ENCODE results near the gene GLB1L3.
"Not testable (repeated sequence)": the region's sequence is repeated elsewhere in the genome, so short reads cannot be mapped to it uniquely, and the experiment has no call there.

GLB1L3 gene

GRCh38 chr11:134275188-134275533 is 1.0 kb upstream of the GLB1L3 start:
- no peak overlapping the region for H3K9ac ChIP-seq (ENCODE audit: low read length in 2 of 2)
- H3K36me3 ChIP-seq (ENCODE audit: control insufficient read depth in 2 of 2, insufficient read depth in 2 of 2, low read length in 2 of 2), result no peaks in the 10 kb centered on the region
- peaks cover 3 to 5% of the 10 kb centered on the region in 2 donors for H3K9me3 ChIP-seq (ENCODE audit: control insufficient read depth in 2 of 2, low read length in 2 of 2)
- H3K4me3 ChIP-seq (ENCODE audit: low read length in 2 of 2), result no peak overlapping the region
- H3K4me1 ChIP-seq (ENCODE audit: control insufficient read depth, insufficient read depth, low read length), result peaks cover 15% of the 10 kb centered on the region
- no peak overlapping the region for H3K27ac ChIP-seq (ENCODE audit: low read length)
- H3K27me3 ChIP-seq (ENCODE audit: control insufficient read depth in 1 of 2, insufficient read depth in 2 of 2, low read length in 2 of 2), result peaks cover 49 to 65% of the 10 kb centered on the region in 2 donors

- peaks cover 15% of the 10 kb centered on the region for H3K4me1 ChIP-seq (ENCODE audit: control insufficient read depth, insufficient read depth, low read length)
- no peaks in the 10 kb centered on the region for H3K36me3 ChIP-seq (ENCODE audit: control insufficient read depth in 2 of 2, insufficient read depth in 2 of 2, low read length in 2 of 2)
- H3K27ac ChIP-seq (ENCODE audit: low read length), result no peak overlapping the region
- peak overlapping the region; percentile 50 to 55 for H3K4me3 ChIP-seq (ENCODE audit: low read length in 2 of 2)
- H3K9me3 ChIP-seq (ENCODE audit: control insufficient read depth in 2 of 2, low read length in 2 of 2), result peaks cover 3 to 5% of the 10 kb centered on the region in 2 donors
- H3K27me3 ChIP-seq (ENCODE audit: control insufficient read depth in 1 of 2, insufficient read depth in 2 of 2, low read length in 2 of 2), result peaks cover 44 to 62% of the 10 kb centered on the region in 2 donors
- H3K9ac ChIP-seq (ENCODE audit: low read length in 2 of 2), result no peak overlapping the region
Observed at GRCh38 chr11:134276396-134277182, 410 bp downstream of the GLB1L3 start.

- peak overlapping the region in 1 of 2 donors; percentile 22 for H3K4me3 ChIP-seq (ENCODE audit: low read length in 2 of 2)
- peaks cover 3 to 5% of the 10 kb centered on the region in 2 donors for H3K9me3 ChIP-seq (ENCODE audit: control insufficient read depth in 2 of 2, low read length in 2 of 2)
- no peak overlapping the region for H3K27ac ChIP-seq (ENCODE audit: low read length)
- H3K27me3 ChIP-seq (ENCODE audit: control insufficient read depth in 1 of 2, insufficient read depth in 2 of 2, low read length in 2 of 2), result peaks cover 42 to 56% of the 10 kb centered on the region in 2 donors
- no peaks in the 10 kb centered on the region for H3K36me3 ChIP-seq (ENCODE audit: control insufficient read depth in 2 of 2, insufficient read depth in 2 of 2, low read length in 2 of 2)
- H3K9ac ChIP-seq (ENCODE audit: low read length in 2 of 2), result no peak overlapping the region
- peaks cover 15% of the 10 kb centered on the region for H3K4me1 ChIP-seq (ENCODE audit: control insufficient read depth, insufficient read depth, low read length)
Observed at GRCh38 chr11:134277183-134278001, 1.2 kb downstream of the GLB1L3 start.

- H3K4me3 ChIP-seq (ENCODE audit: low read length in 2 of 2), result no peak overlapping the region
- no peaks in the 10 kb centered on the region for H3K36me3 ChIP-seq (ENCODE audit: control insufficient read depth in 2 of 2, insufficient read depth in 2 of 2, low read length in 2 of 2)
- peaks cover 15% of the 10 kb centered on the region for H3K4me1 ChIP-seq (ENCODE audit: control insufficient read depth, insufficient read depth, low read length)
- H3K9me3 ChIP-seq (ENCODE audit: control insufficient read depth in 2 of 2, low read length in 2 of 2), result peaks cover 3 to 5% of the 10 kb centered on the region in 2 donors
- peaks cover 34 to 46% of the 10 kb centered on the region in 2 donors for H3K27me3 ChIP-seq (ENCODE audit: control insufficient read depth in 1 of 2, insufficient read depth in 2 of 2, low read length in 2 of 2)
- H3K9ac ChIP-seq (ENCODE audit: low read length in 2 of 2), result no peak overlapping the region
- H3K27ac ChIP-seq (ENCODE audit: low read length), result no peak overlapping the region
Observed at GRCh38 chr11:134278356-134278755, 2.2 kb downstream of the GLB1L3 start.

GRCh38 chr11:134281635-134282034 is 5.5 kb downstream of the GLB1L3 start:
- H3K4me3 ChIP-seq (ENCODE audit: low read length in 2 of 2); H3K9me3 ChIP-seq (ENCODE audit: control insufficient read depth in 2 of 2, low read length in 2 of 2); H3K9ac ChIP-seq (ENCODE audit: low read length in 2 of 2); H3K4me1 ChIP-seq (ENCODE audit: control insufficient read depth, insufficient read depth, low read length); H3K27ac ChIP-seq (ENCODE audit: low read length); H3K36me3 ChIP-seq (ENCODE audit: control insufficient read depth in 2 of 2, insufficient read depth in 2 of 2, low read length in 2 of 2): not testable (repeated sequence)
- peaks cover 14 to 17% of the 10 kb centered on the region in 2 donors for H3K27me3 ChIP-seq (ENCODE audit: control insufficient read depth in 1 of 2, insufficient read depth in 2 of 2, low read length in 2 of 2)

GRCh38 chr11:134282121-134283045 is 6.2 kb downstream of the GLB1L3 start:
- H3K4me3 ChIP-seq (ENCODE audit: low read length in 2 of 2), result no peak overlapping the region
- peaks cover 7 to 10% of the 10 kb centered on the region in 2 donors for H3K27me3 ChIP-seq (ENCODE audit: control insufficient read depth in 1 of 2, insufficient read depth in 2 of 2, low read length in 2 of 2)
- H3K9me3 ChIP-seq (ENCODE audit: control insufficient read depth in 2 of 2, low read length in 2 of 2), result peaks cover 3 to 5% of the 10 kb centered on the region in 2 donors
- H3K27ac ChIP-seq (ENCODE audit: low read length), result no peak overlapping the region
- no peaks in the 10 kb centered on the region for H3K36me3 ChIP-seq (ENCODE audit: control insufficient read depth in 2 of 2, insufficient read depth in 2 of 2, low read length in 2 of 2)
- H3K4me1 ChIP-seq (ENCODE audit: control insufficient read depth, insufficient read depth, low read length), result no peaks in the 10 kb centered on the region
- H3K9ac ChIP-seq (ENCODE audit: low read length in 2 of 2), result no peak overlapping the region

GRCh38 chr11:134283461-134284230 is 7.5 kb downstream of the GLB1L3 start:
- H3K27me3 ChIP-seq (ENCODE audit: control insufficient read depth in 1 of 2, insufficient read depth in 2 of 2, low read length in 2 of 2), result no peaks in the 10 kb centered on the region
- no peak overlapping the region for H3K27ac ChIP-seq (ENCODE audit: low read length)
- H3K9me3 ChIP-seq (ENCODE audit: control insufficient read depth in 2 of 2, low read length in 2 of 2), result no peaks in the 10 kb centered on the region
- no peak overlapping the region for H3K4me3 ChIP-seq (ENCODE audit: low read length in 2 of 2)
- no peak overlapping the region for H3K9ac ChIP-seq (ENCODE audit: low read length in 2 of 2)
- no peaks in the 10 kb centered on the region for H3K36me3 ChIP-seq (ENCODE audit: control insufficient read depth in 2 of 2, insufficient read depth in 2 of 2, low read length in 2 of 2)
- H3K4me1 ChIP-seq (ENCODE audit: control insufficient read depth, insufficient read depth, low read length), result no peaks in the 10 kb centered on the region

- H3K9ac ChIP-seq (ENCODE audit: low read length in 2 of 2); H3K36me3 ChIP-seq (ENCODE audit: control insufficient read depth in 2 of 2, insufficient read depth in 2 of 2, low read length in 2 of 2); H3K27ac ChIP-seq (ENCODE audit: low read length); H3K4me3 ChIP-seq (ENCODE audit: low read length in 2 of 2); H3K27me3 ChIP-seq (ENCODE audit: control insufficient read depth in 1 of 2, insufficient read depth in 2 of 2, low read length in 2 of 2); H3K4me1 ChIP-seq (ENCODE audit: control insufficient read depth, insufficient read depth, low read length); H3K9me3 ChIP-seq (ENCODE audit: control insufficient read depth in 2 of 2, low read length in 2 of 2): not testable (repeated sequence)
Observed at GRCh38 chr11:134284349-134284748, 8.2 kb downstream of the GLB1L3 start.

GRCh38 chr11:134287561-134287960 is 11.4 kb downstream of the GLB1L3 start:
- H3K9me3 ChIP-seq (ENCODE audit: control insufficient read depth in 2 of 2, low read length in 2 of 2), result no peaks in the 10 kb centered on the region
- no peak overlapping the region for H3K9ac ChIP-seq (ENCODE audit: low read length in 2 of 2)
- no peaks in the 10 kb centered on the region for H3K27me3 ChIP-seq (ENCODE audit: control insufficient read depth in 1 of 2, insufficient read depth in 2 of 2, low read length in 2 of 2)
- no peaks in the 10 kb centered on the region for H3K4me1 ChIP-seq (ENCODE audit: control insufficient read depth, insufficient read depth, low read length)
- H3K36me3 ChIP-seq (ENCODE audit: control insufficient read depth in 2 of 2, insufficient read depth in 2 of 2, low read length in 2 of 2), result no peaks in the 10 kb centered on the region
- no peak overlapping the region for H3K27ac ChIP-seq (ENCODE audit: low read length)
- H3K4me3 ChIP-seq (ENCODE audit: low read length in 2 of 2), result no peak overlapping the region

GRCh38 chr11:134288486-134288885 is 12.3 kb downstream of the GLB1L3 start:
- Histone ChIP-seq H3K4me1 (ENCODE audit: control insufficient read depth, insufficient read depth, low read length) (no peaks in the 10 kb centered on the region), H3K27me3 (ENCODE audit: control insufficient read depth in 1 of 2, insufficient read depth in 2 of 2, low read length in 2 of 2) (no peaks in the 10 kb centered on the region), H3K27ac (ENCODE audit: low read length) (no peak overlapping the region), H3K9ac (ENCODE audit: low read length in 2 of 2) (no peak overlapping the region), H3K36me3 (ENCODE audit: control insufficient read depth in 2 of 2, insufficient read depth in 2 of 2, low read length in 2 of 2) (no peaks in the 10 kb centered on the region), H3K9me3 (ENCODE audit: control insufficient read depth in 2 of 2, low read length in 2 of 2) (no peaks in the 10 kb centered on the region), H3K4me3 (ENCODE audit: low read length in 2 of 2) (no peak overlapping the region)
